Stomach (tissue), 9 donors: Measurements from ENCODE around the gene TEAD3. TPM values are rescaled to one million over a fixed set of nuclear protein-coding genes. Genes with fewer than 3 reads are reported as not detected.
A peak's percentile ranks its signal among the peaks of the same experiment; 100 is the strongest.

Experiments
- DNase-seq, 2 donors: peaks; one replicate each; pipeline versions ENCODE4 v3.0.0 to v3.0.0-alpha.2; 2013 to 2019
- H3K27ac ChIP-seq, 5 donors: fragments of 200-600 bp in 4 of 5; sonication (generic) in 4 of 5; one replicate each; pipeline ENCODE4 v1.5.1; 2013 to 2019; ENCODE audit warnings: mild to moderate bottlenecking in 1 of 5, moderate library complexity in 1 of 5
- H3K27me3 ChIP-seq, 3 donors: fragments of 200-600 bp; sonication (generic); one replicate each; pipeline ENCODE4 v1.5.1; 2017 to 2019; ENCODE audit warnings: mixed run types in 1 of 3
- H3K36me3 ChIP-seq, 4 donors: fragments of 200-600 bp; sonication (generic); 1 replicate in 3 of 4; 2 replicates in 1 of 4; pipeline ENCODE4 v1.5.1; 2016 to 2019
- H3K4me1 ChIP-seq, 4 donors: fragments of 200-600 bp; sonication (generic); one replicate each; pipeline ENCODE4 v1.5.1; 2016 to 2019
- H3K4me3 ChIP-seq, 4 donors: fragments of 200-600 bp; sonication (generic) in 3 of 4; one replicate each; pipeline ENCODE4 v1.5.1; 2016 to 2019; ENCODE audit warnings: mild to moderate bottlenecking in 1 of 4
- H3K9me3 ChIP-seq, 4 donors: fragments of 200-600 bp; sonication (generic); one replicate each; pipeline ENCODE4 v1.5.1; 2016 to 2019
- EP300 ChIP-seq: sonication (generic); formaldehyde crosslinking; IDR thresholded peaks from one replicate; pipeline ENCODE4 v1.6.1; 2017; ENCODE audit warnings: antibody characterized with exemption
- POLR2A ChIP-seq, 4 donors: fragments of 450-650 bp; IDR thresholded peaks; one replicate each; pipeline ENCODE4 v1.6.1; 2016; ENCODE audit warnings: antibody characterized with exemption in 4 of 4, control low read depth in 2 of 4, mild to moderate bottlenecking in 1 of 4, moderate library complexity in 1 of 4
- POLR2AphosphoS5 ChIP-seq, 3 donors: sonication (generic); formaldehyde crosslinking; IDR thresholded peaks; one replicate each; pipeline ENCODE4 v1.6.1; 2016; ENCODE audit warnings: antibody characterized with exemption in 3 of 3
- WGBS, 5 donors: extraction: QIAGEN DNeasy Blood & Tissue Kit in 3 of 5; methylation state at CpG; one replicate each; pipeline versions ENCODE4 v1.1.5 to v1.1.7; 2013 to 2018; 5-methylcytosine and 5-hydroxymethylcytosine counted together
- intact Hi-C: fragments of 100-400 bp; cut with DNase I; formaldehyde crosslinking; loops from one replicate; pipeline ENCODE4 v1.15.1; 2023; ENCODE audit warnings: low total_unique reads
- polyA plus RNA-seq, 3 donors: library from polyadenylated mRNA; stranded (reverse); fragments of 200-250 nt; gene quantifications; one replicate each; pipeline ENCODE4 v1.2.3, GENCODE V29; 2013
- total RNA-seq, 5 donors: library from RNA; depleted of rRNA; stranded (reverse); fragments of >200 nt; gene quantifications; one replicate each; pipeline versions ENCODE4 v1.1.0 to v1.2.3, GENCODE V29; 2014 to 2016
- TF ChIP-seq, protein P1 (sequence below), 7 experiments: fragments of 450-650 bp in 4 of 7; fragments of 200-600 bp in 3 of 7; sonication (generic) in 3 of 7; IDR thresholded peaks; one replicate each; pipeline ENCODE4 v1.5.1; 2016 to 2019; ENCODE audit warnings: antibody characterized with exemption in 7 of 7, control low read depth in 2 of 7, mild to moderate bottlenecking in 1 of 7
- donor health status: healthy with polysubstance abuse.
- donor health status: Bipolar disorder and iron deficiency.
- donor health status: healthy.

Gene TEAD3
- total and polyA plus RNA-seq, 8 donors = 13.0 to 49.1 (median 18.9) TPM

DNA sequence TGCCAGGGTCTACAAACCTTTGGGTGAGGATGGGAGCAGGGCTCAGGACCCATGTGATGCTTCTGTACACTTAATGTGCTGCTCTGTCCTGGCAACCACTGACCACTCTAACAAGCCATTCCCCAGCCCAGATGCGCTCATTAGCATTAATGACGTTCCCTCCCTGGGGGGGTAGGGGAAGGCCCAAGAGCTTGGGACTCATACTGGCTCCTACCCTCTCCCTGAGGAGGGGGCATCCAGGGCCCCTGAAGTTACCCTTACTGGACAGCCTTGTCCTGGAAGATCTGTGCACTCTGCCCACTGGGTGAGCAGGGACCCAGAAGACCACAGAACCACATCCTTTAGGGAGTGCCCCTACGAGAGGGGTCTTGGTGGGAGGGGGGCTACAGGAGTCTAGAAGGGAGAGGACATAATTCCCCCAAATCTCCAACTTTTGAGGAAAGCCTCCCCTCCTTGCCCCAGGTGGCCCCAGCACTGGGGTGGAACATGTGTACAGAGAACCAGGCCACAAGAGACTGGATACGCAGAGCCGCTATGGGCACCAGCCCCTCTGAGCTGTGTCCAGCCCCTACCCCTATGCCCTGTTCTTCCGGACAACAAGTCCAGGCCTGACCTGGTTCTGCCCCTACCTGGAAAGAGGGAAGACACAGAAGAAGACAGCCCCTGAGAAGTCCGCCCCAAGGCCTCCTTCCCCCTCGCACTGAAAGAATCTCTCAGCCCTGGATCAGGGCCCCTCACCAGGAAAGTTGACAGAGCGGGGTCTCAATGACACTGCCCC lies 1.4 kb downstream of the TEAD3 start:
- DNase-seq = peak in 1 of 2 donors; percentile 55
- peak overlapping the region; percentile 65 to 99 (median 89) for H3K4me3 ChIP-seq
- H3K27ac ChIP-seq = peak overlapping the region; percentile 87 to 98 (median 98)
- intact Hi-C loops = no loop called here
- TF ChIP-seq, protein P1, sequence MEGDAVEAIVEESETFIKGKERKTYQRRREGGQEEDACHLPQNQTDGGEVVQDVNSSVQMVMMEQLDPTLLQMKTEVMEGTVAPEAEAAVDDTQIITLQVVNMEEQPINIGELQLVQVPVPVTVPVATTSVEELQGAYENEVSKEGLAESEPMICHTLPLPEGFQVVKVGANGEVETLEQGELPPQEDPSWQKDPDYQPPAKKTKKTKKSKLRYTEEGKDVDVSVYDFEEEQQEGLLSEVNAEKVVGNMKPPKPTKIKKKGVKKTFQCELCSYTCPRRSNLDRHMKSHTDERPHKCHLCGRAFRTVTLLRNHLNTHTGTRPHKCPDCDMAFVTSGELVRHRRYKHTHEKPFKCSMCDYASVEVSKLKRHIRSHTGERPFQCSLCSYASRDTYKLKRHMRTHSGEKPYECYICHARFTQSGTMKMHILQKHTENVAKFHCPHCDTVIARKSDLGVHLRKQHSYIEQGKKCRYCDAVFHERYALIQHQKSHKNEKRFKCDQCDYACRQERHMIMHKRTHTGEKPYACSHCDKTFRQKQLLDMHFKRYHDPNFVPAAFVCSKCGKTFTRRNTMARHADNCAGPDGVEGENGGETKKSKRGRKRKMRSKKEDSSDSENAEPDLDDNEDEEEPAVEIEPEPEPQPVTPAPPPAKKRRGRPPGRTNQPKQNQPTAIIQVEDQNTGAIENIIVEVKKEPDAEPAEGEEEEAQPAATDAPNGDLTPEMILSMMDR (IDR thresholded peaks at IDR 0.05) = no peak
- TF ChIP-seq POLR2A (IDR thresholded peaks at IDR 0.05) (no peak), EP300 (no peak), POLR2AphosphoS5 (IDR thresholded peaks at IDR 0.05) (peak in 2 of 3 donors; percentile 35 to 61)
- H3K36me3 ChIP-seq = no peaks in the 10 kb centered on the region
- WGBS, 5 donors = 41 to 67% (median 49%) methylated on average over 9 of the region's 9 CpGs
- H3K4me1 ChIP-seq = peaks cover 61 to 75% (median 71%) of the 10 kb centered on the region in 4 donors
- H3K27me3 ChIP-seq = peaks cover 0 to 30% (median 13%) of the 10 kb centered on the region in 3 donors
- no peaks in the 10 kb centered on the region for H3K9me3 ChIP-seq

DNA sequence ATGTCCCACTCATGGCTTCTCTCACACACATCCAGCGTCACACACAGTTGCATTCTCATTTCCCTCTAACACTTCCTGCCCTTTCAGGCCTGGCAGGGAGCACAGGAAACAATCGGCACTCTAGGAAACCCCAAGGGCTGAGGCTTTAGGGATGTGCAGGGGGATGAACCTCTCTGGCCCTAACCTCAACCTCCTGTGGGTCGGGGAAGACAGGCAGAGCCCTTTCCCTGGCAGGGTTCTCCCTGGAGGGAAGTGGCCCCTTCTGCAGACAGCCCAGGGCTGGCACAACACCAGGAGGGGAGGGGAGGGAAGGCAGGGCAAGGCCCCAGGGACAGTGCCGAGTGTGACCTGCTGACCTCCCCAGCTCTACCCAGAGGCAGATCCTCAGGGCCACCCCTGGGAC lies 2.7 kb downstream of the TEAD3 start:
- TF ChIP-seq POLR2AphosphoS5 (IDR thresholded peaks at IDR 0.05) (no peak), POLR2A (IDR thresholded peaks at IDR 0.05) (peak in 1 of 4 donors; percentile 10)
- peak in 1 of 2 donors; percentile 50 for DNase-seq
- no peaks in the 10 kb centered on the region for H3K36me3 ChIP-seq
- H3K9me3 ChIP-seq = no peaks in the 10 kb centered on the region
- peaks cover 0 to 26% (median 13%) of the 10 kb centered on the region in 3 donors for H3K27me3 ChIP-seq
- intact Hi-C loops = no loop called here
- H3K4me3 ChIP-seq = peak overlapping the region; percentile 65 to 99 (median 89)
- peak overlapping the region in 4 of 5 donors; percentile 89 to 98 (median 98) for H3K27ac ChIP-seq
- 13 to 26% (median 17%) methylated on average over 2 to 4 of the region's 4 CpGs for WGBS, 5 donors
- H3K4me1 ChIP-seq = peaks cover 72 to 86% (median 82%) of the 10 kb centered on the region in 4 donors

DNA sequence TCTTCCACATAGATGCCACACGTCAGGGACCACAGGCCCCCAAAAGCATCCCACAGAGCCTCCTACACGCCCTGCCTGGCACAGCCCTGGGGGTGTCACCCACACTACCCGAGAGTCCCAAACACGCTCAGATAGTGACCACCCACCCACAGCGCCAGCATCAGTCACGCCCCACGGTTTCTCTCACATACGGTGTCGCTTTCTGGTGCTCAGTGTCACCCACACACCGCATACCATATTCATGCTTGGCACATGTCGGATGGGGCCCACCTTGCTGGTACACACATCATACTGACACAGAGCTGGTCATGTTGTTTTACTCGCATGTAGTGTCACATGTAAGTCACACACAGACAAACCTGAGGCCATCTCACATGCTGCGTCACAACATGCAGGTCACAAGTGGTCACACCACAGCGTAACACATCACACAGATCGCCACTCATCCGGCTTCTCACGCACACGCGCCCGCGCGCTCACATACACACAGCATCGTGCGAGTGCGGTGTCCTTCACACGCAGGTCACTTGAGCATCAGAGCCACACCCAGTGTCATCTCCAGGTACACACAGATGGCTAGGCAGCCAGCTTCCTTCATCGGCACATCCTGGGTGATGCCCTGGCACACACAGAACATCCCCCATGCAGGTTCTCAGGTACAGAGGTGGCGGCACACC lies 3.4 kb downstream of the TEAD3 start:
- Histone ChIP-seq H3K4me3 (peak overlapping the region; percentile 65 to 99 (median 89)), H3K27ac (peak overlapping the region in 4 of 5 donors; percentile 89 to 98 (median 98)), H3K4me1 (peaks cover 74 to 87% (median 84%) of the 10 kb centered on the region in 4 donors), H3K36me3 (no peaks in the 10 kb centered on the region), H3K27me3 (peaks cover 0 to 24% (median 9%) of the 10 kb centered on the region in 3 donors), H3K9me3 (no peaks in the 10 kb centered on the region)
- 78 to 87% (median 83%) methylated on average over 27 to 28 of the region's 28 CpGs for WGBS, 5 donors
- TF ChIP-seq POLR2A (IDR thresholded peaks at IDR 0.05) (no peak), POLR2AphosphoS5 (IDR thresholded peaks at IDR 0.05) (no peak), EP300 (no peak)
- TF ChIP-seq, protein P1 (IDR thresholded peaks at IDR 0.05) = no peak
- DNase-seq = no peak
- intact Hi-C loops = no loop called here

- peak overlapping the region in 4 of 5 donors; percentile 85 to 98 (median 94) for H3K27ac ChIP-seq
- H3K4me1 ChIP-seq = peaks cover 74 to 87% (median 84%) of the 10 kb centered on the region in 4 donors
- peak overlapping the region in 1 of 4 donors; percentile 65 for H3K4me3 ChIP-seq
Observed at GRCh38 chr6:35492974-35493284, 4.0 kb downstream of the TEAD3 start.

GRCh38 chr6:35492258-35492973 lies 4.5 kb downstream of the TEAD3 start:
- no peak for TF ChIP-seq POLR2AphosphoS5 (IDR thresholded peaks at IDR 0.05)
- TF ChIP-seq, protein P1 (IDR thresholded peaks at IDR 0.05) = no peak
- TF ChIP-seq POLR2A (IDR thresholded peaks at IDR 0.05) = no peak
- no peak for TF ChIP-seq EP300
- Histone ChIP-seq H3K36me3 (no peaks in the 10 kb centered on the region), H3K4me1 (peaks cover 74 to 87% (median 84%) of the 10 kb centered on the region in 4 donors), H3K27me3 (peaks cover 0 to 15% (median 1%) of the 10 kb centered on the region in 3 donors), H3K9me3 (no peaks in the 10 kb centered on the region), H3K27ac (peak overlapping the region in 4 of 5 donors; percentile 85 to 98 (median 94)), H3K4me3 (peak overlapping the region in 2 of 4 donors; percentile 13 to 29)
- intact Hi-C loops = no loop called here
- DNase-seq = peak in 1 of 2 donors; percentile 78
- 40 to 63% (median 53%) methylated on average over 4 to 7 of the region's 7 CpGs for WGBS, 5 donors

More at GRCh38 chr6:35492974-35493284, 4.0 kb downstream of the TEAD3 start:
- intact Hi-C loops = no loop called here
- no peak for DNase-seq
- 56 to 87% (median 80%) methylated on average over 7 of the region's 7 CpGs for WGBS, 5 donors
- Histone ChIP-seq H3K9me3 (no peaks in the 10 kb centered on the region), H3K27me3 (peaks cover 0 to 19% (median 6%) of the 10 kb centered on the region in 3 donors), H3K36me3 (no peaks in the 10 kb centered on the region)
- TF ChIP-seq POLR2AphosphoS5 (IDR thresholded peaks at IDR 0.05) (peak in 1 of 3 donors; percentile 29), EP300 (no peak)
